OCI-LY7 (cell line): ENCODE measurements around the gene ZNF79. TPM values are rescaled to one million over a fixed set of nuclear protein-coding genes. Genes with fewer than 3 reads are reported as not detected.

Source experiments
- BruUV-seq: library from RNA; stranded (reverse); fragments of 400-500 nt; replicated peaks from 2 replicates; lab custom pipeline; 2021; lab: Mats Ljungman, UMichigan
- CTCF ChIA-PET: fragments of 300-600 bp; sonication (Branson Sonifier 250); formaldehyde crosslinking; loops from one replicate; lab custom pipeline; 2022; ENCODE audit warnings: antibody characterized with exemption; ENCODE audit not compliant: unreplicated experiment; lab: Charles Lee
- POLR2A ChIA-PET: fragments of 300-600 bp; sonication (Branson Sonifier 250); formaldehyde crosslinking; loops from one replicate; lab custom pipeline; 2022; ENCODE audit warnings: antibody characterized with exemption; lab: Charles Lee
- DNase-seq: peaks from one replicate; pipeline ENCODE4 v3.0.0-alpha.2; 2015; ENCODE audit warnings: low spot score
- H2AFZ ChIP-seq: fragments of 200-600 bp; sonication (generic), shearing (Covaris generic); 2 replicates; pipeline ENCODE4 v1.6.1; 2014; ENCODE audit warnings: mild to moderate bottlenecking, antibody characterized with exemption, low read length, moderate library complexity
- H3K27ac ChIP-seq: fragments of 200-600 bp; sonication (generic); 2 replicates; pipeline ENCODE4 v1.5.1; 2014; ENCODE audit warnings: mixed run types, low read depth, mild to moderate bottlenecking, moderate library complexity, low read length, inconsistent platforms; ENCODE audit not compliant: poor library complexity, severe bottlenecking
- H3K36me3 ChIP-seq: fragments of 200-600 bp; sonication (generic); 2 replicates; pipeline ENCODE4 v1.6.1; 2014; ENCODE audit warnings: mild to moderate bottlenecking, antibody characterized with exemption, low read length, moderate library complexity, mixed read lengths; ENCODE audit not compliant: insufficient read depth
- H3K4me1 ChIP-seq: fragments of 200-600 bp; sonication (generic); 2 replicates; pipeline ENCODE4 v1.5.1; 2014; ENCODE audit warnings: mild to moderate bottlenecking, low read length; ENCODE audit not compliant: insufficient read depth, poor library complexity, severe bottlenecking
- H3K4me2 ChIP-seq: fragments of 200-600 bp; sonication (generic); 2 replicates; pipeline ENCODE4 v1.6.1; 2014; ENCODE audit warnings: mild to moderate bottlenecking, low read length
- H3K4me3 ChIP-seq: fragments of 200-600 bp; sonication (generic); 2 replicates; pipeline ENCODE4 v1.5.1; 2014; ENCODE audit warnings: mild to moderate bottlenecking, low read depth, low read length; ENCODE audit not compliant: poor library complexity, severe bottlenecking
- H3K79me2 ChIP-seq: fragments of 200-600 bp; sonication (generic); 2 replicates; pipeline ENCODE4 v1.6.1; 2016; ENCODE audit warnings: low read depth, mild to moderate bottlenecking, low read length, moderate library complexity, mixed read lengths; ENCODE audit not compliant: insufficient read depth
- H3K9me2 ChIP-seq: fragments of 200-600 bp; sonication (generic); 2 replicates; pipeline ENCODE4 v1.6.1; 2016; ENCODE audit warnings: mild to moderate bottlenecking, low read length, mixed read lengths; ENCODE audit not compliant: insufficient read depth
- H3K9me3 ChIP-seq: fragments of 200-600 bp; sonication (generic); 2 replicates; pipeline ENCODE4 v1.6.1; 2014; ENCODE audit warnings: mild to moderate bottlenecking, mixed run types, low read length, mixed read lengths
- H4K20me1 ChIP-seq: fragments of 200-600 bp; sonication (generic); 2 replicates; pipeline ENCODE4 v1.6.1; 2014; ENCODE audit warnings: mild to moderate bottlenecking, antibody characterized with exemption, low read length, moderate library complexity, mixed read lengths; ENCODE audit not compliant: insufficient read depth
- EZH2phosphoT487 ChIP-seq: fragments of 200-600 bp; sonication (generic); IDR thresholded peaks from 2 replicates; pipeline ENCODE4 v1.6.1; 2018; ENCODE audit warnings: low read depth, borderline replicate concordance, mild to moderate bottlenecking, mixed run types, antibody characterized with exemption, low read length, moderate library complexity, mixed read lengths
- intact Hi-C: fragments of 100-400 bp; cut with micrococcal nuclease; formaldehyde crosslinking; loops from one replicate; pipeline ENCODE4 v1.10.0; 2022; ENCODE audit not compliant: unreplicated experiment
- total RNA-seq, 2 experiments: library from RNA; depleted of rRNA in 1 of 2; stranded (reverse); fragments of >200 nt in 1 of 2; shearing (Covaris generic) in 1 of 2; gene quantifications; 2 replicates each; pipeline ENCODE4 v1.2.3, GENCODE V29; 2014 to 2022
- TF ChIP-seq, protein P1 (sequence below): fragments of 200-600 bp; sonication (generic); conservative IDR thresholded peaks from 2 replicates; pipeline ENCODE4 v1.5.1; 2014; ENCODE audit warnings: mild to moderate bottlenecking, antibody characterized with exemption, low read length, moderate library complexity, mixed read lengths

ZNF79 gene
- total RNA-seq, 2 experiments from 2014 or later: 9.4 to 14.9 TPM

- BruUV-seq: no TSS peak
These were observed 21.6 kb upstream of the ZNF79 start for GRCh38 chr9:127402401-127403090.

DNA sequence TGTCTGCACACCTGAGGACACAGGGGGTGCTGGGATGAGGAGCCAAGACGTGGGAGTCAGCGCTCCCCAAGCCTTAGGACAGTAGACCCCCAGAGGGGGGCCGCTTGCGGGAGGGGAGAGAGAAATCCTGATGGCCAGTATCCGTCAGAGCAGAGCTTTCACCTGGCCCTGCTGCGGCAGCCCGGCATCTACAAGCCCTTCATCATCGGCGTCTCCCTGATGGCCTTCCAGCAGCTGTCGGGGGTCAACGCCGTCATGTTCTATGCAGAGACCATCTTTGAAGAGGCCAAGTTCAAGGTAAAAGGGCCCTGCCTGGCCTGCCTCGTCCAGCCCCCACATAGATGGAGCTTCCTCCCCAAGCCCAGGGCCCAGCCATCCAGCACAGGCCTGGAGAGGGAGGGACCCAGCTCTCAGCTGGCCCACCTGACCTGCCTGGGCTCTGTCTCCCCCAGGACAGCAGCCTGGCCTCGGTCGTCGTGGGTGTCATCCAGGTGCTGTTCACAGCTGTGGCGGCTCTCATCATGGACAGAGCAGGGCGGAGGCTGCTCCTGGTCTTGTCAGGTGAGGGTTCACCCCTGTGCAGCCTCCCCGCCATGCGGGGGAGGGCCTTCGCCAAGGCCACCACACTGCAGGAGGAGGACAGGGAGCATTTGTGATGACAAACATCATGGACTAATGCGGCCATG lies 20.5 kb upstream of the ZNF79 start:
- Histone ChIP-seq H3K4me2 (no peak overlapping the region), H3K27ac (no peak overlapping the region), H3K9me2 (no peaks in the 10 kb centered on the region), H3K4me3 (no peak overlapping the region), H4K20me1 (no peaks in the 10 kb centered on the region), H2AFZ (no peak overlapping the region), H3K9me3 (no peaks in the 10 kb centered on the region), H3K79me2 (no peaks in the 10 kb centered on the region), H3K36me3 (no peaks in the 10 kb centered on the region), H3K4me1 (no peaks in the 10 kb centered on the region)
- intact Hi-C loops: no loop called here
- BruUV-seq: no TSS peak
- TF ChIP-seq, protein P1, sequence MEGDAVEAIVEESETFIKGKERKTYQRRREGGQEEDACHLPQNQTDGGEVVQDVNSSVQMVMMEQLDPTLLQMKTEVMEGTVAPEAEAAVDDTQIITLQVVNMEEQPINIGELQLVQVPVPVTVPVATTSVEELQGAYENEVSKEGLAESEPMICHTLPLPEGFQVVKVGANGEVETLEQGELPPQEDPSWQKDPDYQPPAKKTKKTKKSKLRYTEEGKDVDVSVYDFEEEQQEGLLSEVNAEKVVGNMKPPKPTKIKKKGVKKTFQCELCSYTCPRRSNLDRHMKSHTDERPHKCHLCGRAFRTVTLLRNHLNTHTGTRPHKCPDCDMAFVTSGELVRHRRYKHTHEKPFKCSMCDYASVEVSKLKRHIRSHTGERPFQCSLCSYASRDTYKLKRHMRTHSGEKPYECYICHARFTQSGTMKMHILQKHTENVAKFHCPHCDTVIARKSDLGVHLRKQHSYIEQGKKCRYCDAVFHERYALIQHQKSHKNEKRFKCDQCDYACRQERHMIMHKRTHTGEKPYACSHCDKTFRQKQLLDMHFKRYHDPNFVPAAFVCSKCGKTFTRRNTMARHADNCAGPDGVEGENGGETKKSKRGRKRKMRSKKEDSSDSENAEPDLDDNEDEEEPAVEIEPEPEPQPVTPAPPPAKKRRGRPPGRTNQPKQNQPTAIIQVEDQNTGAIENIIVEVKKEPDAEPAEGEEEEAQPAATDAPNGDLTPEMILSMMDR: no peak
- no peak for TF ChIP-seq EZH2phosphoT487
- no peak for DNase-seq
- CTCF ChIA-PET: no interaction called here
- POLR2A ChIA-PET: no interaction called here

More at GRCh38 chr9:127402401-127403090, 21.6 kb upstream of the ZNF79 start:
- no peak for TF ChIP-seq EZH2phosphoT487
- TF ChIP-seq, protein P1: no peak
- H4K20me1 ChIP-seq: no peaks in the 10 kb centered on the region
- no peak for DNase-seq
- H3K9me3 ChIP-seq: no peaks in the 10 kb centered on the region
- peaks cover 5% of the 10 kb centered on the region for H3K4me1 ChIP-seq
- no peaks in the 10 kb centered on the region for H3K36me3 ChIP-seq
- H3K4me2 ChIP-seq: no peak overlapping the region
- intact Hi-C loops: no loop called here
- no peak overlapping the region for H3K27ac ChIP-seq
- H2AFZ ChIP-seq: no peak overlapping the region
- ChIA-PET CTCF (no interaction called here), POLR2A (no interaction called here)
- no peaks in the 10 kb centered on the region for H3K79me2 ChIP-seq
- no peaks in the 10 kb centered on the region for H3K9me2 ChIP-seq
- H3K4me3 ChIP-seq: no peak overlapping the region

DNA sequence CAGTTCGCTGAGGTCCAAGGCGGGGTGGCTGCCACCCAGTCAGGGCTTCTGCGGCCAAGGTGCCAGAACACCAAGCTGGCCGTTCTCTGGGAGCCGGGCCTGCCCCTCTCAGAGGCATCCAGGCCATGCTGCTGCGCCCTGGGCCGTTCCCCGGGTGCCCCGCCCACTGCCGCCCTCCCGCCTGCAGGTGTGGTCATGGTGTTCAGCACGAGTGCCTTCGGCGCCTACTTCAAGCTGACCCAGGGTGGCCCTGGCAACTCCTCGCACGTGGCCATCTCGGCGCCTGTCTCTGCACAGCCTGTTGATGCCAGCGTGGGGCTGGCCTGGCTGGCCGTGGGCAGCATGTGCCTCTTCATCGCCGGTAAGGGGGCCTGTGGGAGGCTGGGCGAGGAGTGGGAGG lies 19.6 kb upstream of the ZNF79 start:
- H3K4me2 ChIP-seq: no peak overlapping the region
- no peak overlapping the region for H3K27ac ChIP-seq
- no peaks in the 10 kb centered on the region for H3K9me2 ChIP-seq
- no peaks in the 10 kb centered on the region for H3K36me3 ChIP-seq
- no peak overlapping the region for H3K4me3 ChIP-seq
- no peak overlapping the region for H2AFZ ChIP-seq
- BruUV-seq: no TSS peak
- TF ChIP-seq, protein P1: no peak
- no peak for TF ChIP-seq EZH2phosphoT487
- intact Hi-C loops: no loop called here
- DNase-seq: no peak
- H4K20me1 ChIP-seq: no peaks in the 10 kb centered on the region
- ChIA-PET CTCF (interaction anchor here (0.5 kb wide), 1 partner anchor 1263 kb away, joined by 3 read pairs; no protein-coding TSS in a partner anchor), POLR2A (no interaction called here)
- H3K4me1 ChIP-seq: no peaks in the 10 kb centered on the region
- no peaks in the 10 kb centered on the region for H3K9me3 ChIP-seq
- no peaks in the 10 kb centered on the region for H3K79me2 ChIP-seq
